ENCODE measurements around the gene WWC2.

WWC2 gene

DNA sequence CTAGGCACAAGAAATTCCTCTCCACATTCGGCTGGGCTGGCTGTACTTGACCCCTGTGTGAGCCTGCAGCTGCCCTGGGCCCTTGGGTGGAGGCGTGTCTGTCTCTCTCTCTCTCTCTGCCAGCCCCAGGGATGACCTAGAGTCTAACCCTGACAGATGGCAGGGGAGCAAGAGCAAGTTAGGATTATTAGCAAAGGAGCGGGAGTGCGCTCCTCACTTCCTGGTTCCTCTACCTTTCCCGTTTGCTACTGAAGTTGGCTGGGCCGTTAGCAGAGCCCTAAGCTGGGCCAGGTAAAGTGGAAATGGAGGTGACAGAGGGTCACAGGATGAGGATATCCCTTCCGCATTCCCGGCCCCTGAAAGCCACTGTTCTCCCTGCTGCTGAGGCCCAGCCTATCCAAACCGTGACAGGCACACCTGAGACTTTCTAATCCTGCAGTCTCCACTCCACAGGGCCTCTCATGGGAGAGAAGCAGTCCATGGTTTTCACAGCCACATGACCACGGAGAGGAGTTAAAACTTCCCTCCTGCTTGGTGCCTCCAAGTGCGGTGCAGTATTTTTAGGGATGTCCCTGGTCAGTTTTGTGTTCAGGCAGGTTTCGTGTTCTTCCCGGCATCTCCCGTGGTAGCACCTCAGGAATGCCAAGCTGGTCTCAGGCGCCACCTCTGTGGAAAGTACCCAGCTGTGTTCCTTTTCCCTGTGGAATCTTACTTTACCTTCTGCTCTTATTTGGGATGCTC is 141.7 kb downstream of the WWC2 start:
- Histone ChIP-seq H3K36me3 (ENCODE audit: control insufficient read depth in 2 of 2, insufficient read depth in 2 of 2, low read length in 2 of 2) (peaks cover 0 to 11% of the 10 kb centered on the region in 2 donors), H3K9me3 (ENCODE audit: control insufficient read depth in 2 of 2, low read length in 2 of 2) (peaks cover 0 to 5% of the 10 kb centered on the region in 2 donors), H3K4me1 (ENCODE audit: control insufficient read depth, insufficient read depth, low read length) (no peaks in the 10 kb centered on the region), H3K9ac (ENCODE audit: low read length in 2 of 2) (no peak overlapping the region), H3K27ac (ENCODE audit: low read length) (no peak overlapping the region), H3K4me3 (ENCODE audit: low read length in 2 of 2) (no peak overlapping the region), H3K27me3 (ENCODE audit: control insufficient read depth in 1 of 2, insufficient read depth in 2 of 2, low read length in 2 of 2) (no peaks in the 10 kb centered on the region)

DNA sequence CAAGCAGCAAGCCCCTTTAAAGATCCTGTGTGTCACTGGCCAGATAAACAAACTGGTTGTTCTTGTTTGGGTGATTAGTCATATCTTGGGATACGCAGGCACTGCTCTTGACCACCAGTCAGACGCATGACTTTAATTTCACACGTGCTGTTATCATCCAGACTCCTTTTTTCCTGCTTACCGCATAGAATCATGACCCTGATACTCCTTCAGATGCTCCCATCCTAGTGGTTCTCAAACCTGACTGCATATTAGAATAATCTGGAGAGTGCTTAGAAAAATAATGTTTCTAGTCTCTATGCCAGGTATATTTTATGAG is 142.2 kb downstream of the WWC2 start:
- Histone ChIP-seq H3K9me3 (ENCODE audit: control insufficient read depth in 2 of 2, low read length in 2 of 2) (peaks cover 0 to under 1% of the 10 kb centered on the region in 2 donors), H3K36me3 (ENCODE audit: control insufficient read depth in 2 of 2, insufficient read depth in 2 of 2, low read length in 2 of 2) (peaks cover 0 to 11% of the 10 kb centered on the region in 2 donors), H3K4me3 (ENCODE audit: low read length in 2 of 2) (no peak overlapping the region), H3K27ac (ENCODE audit: low read length) (no peak overlapping the region), H3K4me1 (ENCODE audit: control insufficient read depth, insufficient read depth, low read length) (no peaks in the 10 kb centered on the region), H3K27me3 (ENCODE audit: control insufficient read depth in 1 of 2, insufficient read depth in 2 of 2, low read length in 2 of 2) (no peaks in the 10 kb centered on the region), H3K9ac (ENCODE audit: low read length in 2 of 2) (no peak overlapping the region)

DNA sequence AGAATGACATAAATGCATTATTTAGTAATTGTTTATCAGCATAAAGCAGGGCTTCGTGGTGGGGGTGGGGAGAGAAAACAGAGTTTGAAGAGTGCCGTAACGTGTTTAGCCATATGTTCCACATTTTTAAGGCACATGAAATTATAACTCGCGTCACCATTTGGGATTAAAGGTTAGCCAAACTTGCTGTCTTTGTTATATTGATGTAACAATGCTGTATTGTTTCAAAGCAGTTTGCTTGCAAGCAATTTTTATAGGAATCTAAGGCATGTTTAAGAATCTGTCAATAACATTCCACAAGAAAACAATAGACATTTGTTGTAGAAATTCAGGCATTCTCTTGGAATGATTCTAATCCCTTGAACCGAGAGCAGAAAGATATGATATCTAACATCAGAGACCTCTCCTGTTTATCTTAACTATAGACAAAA is 142.7 kb downstream of the WWC2 start:
- no peaks in the 10 kb centered on the region for H3K9me3 ChIP-seq (ENCODE audit: control insufficient read depth in 2 of 2, low read length in 2 of 2)
- H3K27me3 ChIP-seq (ENCODE audit: control insufficient read depth in 1 of 2, insufficient read depth in 2 of 2, low read length in 2 of 2), result no peaks in the 10 kb centered on the region
- no peak overlapping the region for H3K4me3 ChIP-seq (ENCODE audit: low read length in 2 of 2)
- no peak overlapping the region for H3K27ac ChIP-seq (ENCODE audit: low read length)
- H3K36me3 ChIP-seq (ENCODE audit: control insufficient read depth in 2 of 2, insufficient read depth in 2 of 2, low read length in 2 of 2), result peaks cover 0 to 14% of the 10 kb centered on the region in 2 donors
- H3K9ac ChIP-seq (ENCODE audit: low read length in 2 of 2), result no peak overlapping the region
- no peaks in the 10 kb centered on the region for H3K4me1 ChIP-seq (ENCODE audit: control insufficient read depth, insufficient read depth, low read length)

DNA sequence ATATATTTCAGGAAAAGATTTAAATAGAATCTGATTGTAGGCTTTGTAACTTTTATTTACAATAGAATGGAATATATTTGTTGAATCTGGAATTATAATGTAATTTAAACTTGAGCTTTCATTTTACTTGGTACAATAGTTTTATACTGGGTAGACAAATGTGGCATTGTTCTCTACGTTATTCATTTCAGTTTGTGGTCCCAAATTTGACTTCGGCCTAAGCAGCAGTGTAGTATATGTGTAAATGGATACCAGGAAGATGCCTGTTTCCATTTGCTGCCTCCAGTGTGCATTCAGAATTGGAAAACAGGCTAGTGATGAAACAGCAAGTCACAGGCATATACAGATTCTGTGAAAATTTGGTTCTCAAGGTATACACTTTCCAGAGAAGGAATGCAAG is 143.2 kb downstream of the WWC2 start:
- H3K9ac ChIP-seq (ENCODE audit: low read length in 2 of 2), result no peak overlapping the region
- H3K27ac ChIP-seq (ENCODE audit: low read length), result no peak overlapping the region

DNA sequence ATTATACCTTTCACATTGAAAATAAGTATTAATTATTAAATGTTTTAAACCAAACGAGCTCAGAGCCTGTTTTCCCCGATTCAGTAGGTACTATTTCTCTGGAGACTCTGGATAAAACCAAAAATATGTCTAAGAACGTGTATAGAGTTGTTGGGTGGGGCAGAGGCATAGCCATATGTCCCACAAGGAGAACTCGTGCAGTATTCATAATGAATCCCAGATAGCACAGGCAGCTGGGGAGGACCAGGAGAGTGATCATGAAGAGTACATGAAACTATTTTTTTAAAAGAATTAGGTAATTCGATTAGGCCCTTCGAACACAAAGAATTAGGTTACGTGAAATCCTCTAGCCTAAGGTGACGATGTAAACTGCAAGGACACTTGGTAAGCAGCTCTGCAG is 145.0 kb downstream of the WWC2 start:
- H3K36me3 ChIP-seq (ENCODE audit: control insufficient read depth in 2 of 2, insufficient read depth in 2 of 2, low read length in 2 of 2), result peaks cover 0 to 14% of the 10 kb centered on the region in 2 donors
- H3K27me3 ChIP-seq (ENCODE audit: control insufficient read depth in 1 of 2, insufficient read depth in 2 of 2, low read length in 2 of 2), result no peaks in the 10 kb centered on the region
- no peak overlapping the region for H3K27ac ChIP-seq (ENCODE audit: low read length)
- H3K9ac ChIP-seq (ENCODE audit: low read length in 2 of 2), result no peak overlapping the region
- H3K9me3 ChIP-seq (ENCODE audit: control insufficient read depth in 2 of 2, low read length in 2 of 2), result no peaks in the 10 kb centered on the region
- H3K4me1 ChIP-seq (ENCODE audit: control insufficient read depth, insufficient read depth, low read length), result no peaks in the 10 kb centered on the region
- H3K4me3 ChIP-seq (ENCODE audit: low read length in 2 of 2), result no peak overlapping the region

More for the DNA sequence above, 143.2 kb downstream of the WWC2 start:
- Histone ChIP-seq H3K36me3 (ENCODE audit: control insufficient read depth in 2 of 2, insufficient read depth in 2 of 2, low read length in 2 of 2) (peaks cover 0 to 14% of the 10 kb centered on the region in 2 donors), H3K9me3 (ENCODE audit: control insufficient read depth in 2 of 2, low read length in 2 of 2) (no peaks in the 10 kb centered on the region), H3K27me3 (ENCODE audit: control insufficient read depth in 1 of 2, insufficient read depth in 2 of 2, low read length in 2 of 2) (no peaks in the 10 kb centered on the region), H3K4me3 (ENCODE audit: low read length in 2 of 2) (no peak overlapping the region), H3K4me1 (ENCODE audit: control insufficient read depth, insufficient read depth, low read length) (no peaks in the 10 kb centered on the region)

DNA sequence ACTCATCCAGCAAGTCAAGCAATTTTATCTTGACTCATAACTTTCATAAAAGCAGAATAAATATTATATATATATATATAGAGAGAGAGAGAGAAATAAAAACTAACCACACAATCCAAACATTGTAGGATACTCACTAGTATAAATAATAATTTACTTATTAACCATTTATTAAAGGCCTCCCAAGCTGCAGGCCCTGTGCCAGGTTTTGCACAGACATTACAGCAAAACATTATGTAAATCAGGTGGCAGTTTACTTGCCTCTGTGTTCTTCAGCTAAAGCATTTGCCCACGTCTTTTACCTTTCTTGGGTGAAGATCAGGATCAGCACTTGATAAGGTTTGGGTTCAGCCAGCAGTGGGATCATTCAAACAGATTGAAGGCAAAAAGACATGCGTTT is 145.4 kb downstream of the WWC2 start:
- Histone ChIP-seq H3K36me3 (ENCODE audit: control insufficient read depth in 2 of 2, insufficient read depth in 2 of 2, low read length in 2 of 2) (peaks cover 0 to 14% of the 10 kb centered on the region in 2 donors), H3K9ac (ENCODE audit: low read length in 2 of 2) (no peak overlapping the region), H3K4me3 (ENCODE audit: low read length in 2 of 2) (no peak overlapping the region)

DNA sequence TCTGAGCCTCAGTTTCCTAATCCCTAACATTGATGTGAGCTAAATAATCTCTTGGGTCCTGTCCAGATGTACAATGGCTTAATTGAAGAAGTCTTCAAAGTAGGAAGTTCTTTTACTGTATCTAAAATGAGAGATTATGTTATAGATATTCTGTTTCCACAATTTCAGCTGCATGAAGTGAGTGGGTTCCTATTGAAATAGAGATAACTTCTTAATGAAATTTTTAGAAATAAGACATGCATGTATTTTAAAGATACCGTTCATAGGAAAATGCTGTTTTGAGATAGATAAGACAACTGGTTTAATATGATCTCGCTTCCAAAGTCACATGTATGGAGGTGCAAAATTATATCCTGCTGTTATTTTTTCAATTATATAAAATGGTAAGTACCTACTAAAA is 149.1 kb downstream of the WWC2 start:
- H3K36me3 ChIP-seq (ENCODE audit: control insufficient read depth in 2 of 2, insufficient read depth in 2 of 2, low read length in 2 of 2), result peaks cover 4 to 8% of the 10 kb centered on the region in 2 donors
- H3K27ac ChIP-seq (ENCODE audit: low read length), result no peak overlapping the region

More for the DNA sequence above, 145.4 kb downstream of the WWC2 start:
- Histone ChIP-seq H3K27me3 (ENCODE audit: control insufficient read depth in 1 of 2, insufficient read depth in 2 of 2, low read length in 2 of 2) (no peaks in the 10 kb centered on the region), H3K4me1 (ENCODE audit: control insufficient read depth, insufficient read depth, low read length) (no peaks in the 10 kb centered on the region), H3K27ac (ENCODE audit: low read length) (no peak overlapping the region), H3K9me3 (ENCODE audit: control insufficient read depth in 2 of 2, low read length in 2 of 2) (no peaks in the 10 kb centered on the region)

DNA sequence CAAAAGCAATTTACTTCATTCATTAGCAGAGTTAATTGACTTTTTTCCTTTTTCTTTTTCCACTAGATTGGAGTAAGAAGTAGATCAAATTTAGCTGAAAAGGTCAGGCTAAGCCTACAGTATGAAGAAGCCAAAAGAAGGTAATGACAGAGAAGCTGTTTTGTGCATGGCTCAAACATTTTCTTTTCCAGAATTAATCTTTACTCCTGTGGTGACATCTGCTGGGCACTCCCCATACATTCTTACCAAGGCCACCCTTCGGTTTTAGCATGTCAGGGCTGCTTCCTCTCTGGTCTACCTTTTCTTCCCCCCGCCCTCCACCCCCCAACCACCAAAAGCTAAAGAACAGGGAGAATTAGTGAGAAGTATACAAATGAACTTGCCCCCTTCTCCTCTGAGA is 150.8 kb downstream of the WWC2 start:
- peaks cover 4 to 8% of the 10 kb centered on the region in 2 donors for H3K36me3 ChIP-seq (ENCODE audit: control insufficient read depth in 2 of 2, insufficient read depth in 2 of 2, low read length in 2 of 2)
- no peak overlapping the region for H3K4me3 ChIP-seq (ENCODE audit: low read length in 2 of 2)
- no peak overlapping the region for H3K27ac ChIP-seq (ENCODE audit: low read length)
- H3K9ac ChIP-seq (ENCODE audit: low read length in 2 of 2), result no peak overlapping the region
- no peaks in the 10 kb centered on the region for H3K27me3 ChIP-seq (ENCODE audit: control insufficient read depth in 1 of 2, insufficient read depth in 2 of 2, low read length in 2 of 2)
- no peaks in the 10 kb centered on the region for H3K9me3 ChIP-seq (ENCODE audit: control insufficient read depth in 2 of 2, low read length in 2 of 2)
- H3K4me1 ChIP-seq (ENCODE audit: control insufficient read depth, insufficient read depth, low read length), result no peaks in the 10 kb centered on the region

More for the DNA sequence above, 149.1 kb downstream of the WWC2 start:
- H3K9ac ChIP-seq (ENCODE audit: low read length in 2 of 2), result no peak overlapping the region
- H3K4me1 ChIP-seq (ENCODE audit: control insufficient read depth, insufficient read depth, low read length), result no peaks in the 10 kb centered on the region
- no peaks in the 10 kb centered on the region for H3K27me3 ChIP-seq (ENCODE audit: control insufficient read depth in 1 of 2, insufficient read depth in 2 of 2, low read length in 2 of 2)
- no peaks in the 10 kb centered on the region for H3K9me3 ChIP-seq (ENCODE audit: control insufficient read depth in 2 of 2, low read length in 2 of 2)
- H3K4me3 ChIP-seq (ENCODE audit: low read length in 2 of 2), result no peak overlapping the region

DNA sequence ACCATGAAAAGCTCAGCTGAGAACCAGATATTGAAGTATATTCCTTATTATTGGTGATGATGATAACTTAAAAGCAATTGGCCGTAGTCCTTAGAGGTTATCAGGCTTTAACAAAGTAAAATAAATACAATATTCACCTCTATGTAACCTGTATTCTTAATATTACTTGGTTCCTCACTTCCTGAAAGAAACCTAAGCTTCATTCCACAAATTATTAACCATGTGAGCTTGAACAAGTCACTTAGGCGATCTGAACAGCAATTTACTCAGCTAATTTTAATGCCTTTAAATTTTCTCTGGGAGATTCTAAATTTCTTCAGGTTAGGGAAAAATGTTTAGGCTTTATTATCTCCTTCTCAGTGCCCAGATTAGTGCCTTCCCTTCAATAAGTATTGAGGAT is 151.8 kb downstream of the WWC2 start:
- H3K9ac ChIP-seq (ENCODE audit: low read length in 2 of 2), result no peak overlapping the region
- H3K36me3 ChIP-seq (ENCODE audit: control insufficient read depth in 2 of 2, insufficient read depth in 2 of 2, low read length in 2 of 2), result peaks cover 4 to 8% of the 10 kb centered on the region in 2 donors
- no peaks in the 10 kb centered on the region for H3K27me3 ChIP-seq (ENCODE audit: control insufficient read depth in 1 of 2, insufficient read depth in 2 of 2, low read length in 2 of 2)
- no peak overlapping the region for H3K27ac ChIP-seq (ENCODE audit: low read length)
- H3K9me3 ChIP-seq (ENCODE audit: control insufficient read depth in 2 of 2, low read length in 2 of 2), result no peaks in the 10 kb centered on the region
- H3K4me1 ChIP-seq (ENCODE audit: control insufficient read depth, insufficient read depth, low read length), result no peaks in the 10 kb centered on the region
- no peak overlapping the region for H3K4me3 ChIP-seq (ENCODE audit: low read length in 2 of 2)

DNA sequence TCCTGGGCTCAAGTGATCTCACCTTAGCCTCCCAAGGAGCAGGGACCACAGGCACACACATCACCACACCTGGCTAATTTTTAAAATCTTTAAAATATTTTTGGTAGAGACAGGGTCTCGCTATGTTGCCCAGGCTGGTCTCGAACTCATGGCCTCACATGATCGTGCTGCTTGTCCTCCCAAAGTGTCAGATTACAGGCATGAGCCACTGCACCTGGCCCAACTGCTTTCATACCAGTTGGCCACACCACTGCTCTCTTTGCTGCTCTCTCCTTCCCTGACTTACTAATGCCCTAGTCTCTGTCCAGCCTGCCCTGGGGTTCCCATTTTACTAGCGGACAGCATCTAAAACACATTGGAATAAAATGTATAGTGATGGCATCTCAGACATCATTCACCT is 153.9 kb downstream of the WWC2 start:
- no peaks in the 10 kb centered on the region for H3K27me3 ChIP-seq (ENCODE audit: control insufficient read depth in 1 of 2, insufficient read depth in 2 of 2, low read length in 2 of 2)
- no peak overlapping the region for H3K4me3 ChIP-seq (ENCODE audit: low read length in 2 of 2)
- no peak overlapping the region for H3K9ac ChIP-seq (ENCODE audit: low read length in 2 of 2)
- H3K27ac ChIP-seq (ENCODE audit: low read length), result no peak overlapping the region
- peaks cover 2 to 8% of the 10 kb centered on the region in 2 donors for H3K36me3 ChIP-seq (ENCODE audit: control insufficient read depth in 2 of 2, insufficient read depth in 2 of 2, low read length in 2 of 2)
- no peaks in the 10 kb centered on the region for H3K9me3 ChIP-seq (ENCODE audit: control insufficient read depth in 2 of 2, low read length in 2 of 2)
- H3K4me1 ChIP-seq (ENCODE audit: control insufficient read depth, insufficient read depth, low read length), result peaks cover 7% of the 10 kb centered on the region

DNA sequence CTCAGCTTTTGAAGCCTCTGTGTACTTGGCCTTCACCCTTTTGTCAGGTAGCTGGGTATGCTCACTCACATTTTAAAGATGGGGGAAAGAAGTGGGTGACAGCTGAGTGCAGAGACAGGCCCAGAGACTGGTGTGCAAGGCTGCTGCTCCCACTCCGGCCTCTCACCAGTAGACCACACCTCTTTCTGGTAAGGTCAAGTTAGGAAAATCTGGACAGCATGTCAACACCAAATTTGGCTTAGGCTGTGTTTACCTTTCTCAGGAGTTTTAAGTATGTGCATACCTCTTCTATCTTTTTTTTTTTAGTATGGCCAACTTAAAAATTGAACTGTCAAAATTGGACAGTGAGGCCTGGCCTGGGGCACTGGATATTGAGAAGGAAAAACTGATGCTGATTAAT is 154.4 kb downstream of the WWC2 start:
- no peak overlapping the region for H3K4me3 ChIP-seq (ENCODE audit: low read length in 2 of 2)
- no peak overlapping the region for H3K27ac ChIP-seq (ENCODE audit: low read length)
- H3K27me3 ChIP-seq (ENCODE audit: control insufficient read depth in 1 of 2, insufficient read depth in 2 of 2, low read length in 2 of 2), result no peaks in the 10 kb centered on the region
- peaks cover 2 to 8% of the 10 kb centered on the region in 2 donors for H3K36me3 ChIP-seq (ENCODE audit: control insufficient read depth in 2 of 2, insufficient read depth in 2 of 2, low read length in 2 of 2)
- no peak overlapping the region for H3K9ac ChIP-seq (ENCODE audit: low read length in 2 of 2)
- peaks cover 7% of the 10 kb centered on the region for H3K4me1 ChIP-seq (ENCODE audit: control insufficient read depth, insufficient read depth, low read length)
- no peaks in the 10 kb centered on the region for H3K9me3 ChIP-seq (ENCODE audit: control insufficient read depth in 2 of 2, low read length in 2 of 2)

All from stomach smooth muscle (tissue), 2 donors.